HG03565 (cell line): ENCODE measurements around the gene RARG.
"Not testable (repeated sequence)": the region's sequence is repeated elsewhere in the genome, so short reads cannot be mapped to it uniquely, and the experiment has no call there.

ENCODE experiments used
- ATAC-seq: cut with Tn5 transposase; IDR thresholded peaks from one replicate; pipeline ENCODE4 v1.9.1; 2021; ENCODE audit warnings: mild to moderate bottlenecking, moderate library complexity; ENCODE audit not compliant: unreplicated experiment

RARG gene

GRCh38 chr12:53211476-53212381, 20.3 kb downstream of the RARG start:
- no peak for ATAC-seq

DNA sequence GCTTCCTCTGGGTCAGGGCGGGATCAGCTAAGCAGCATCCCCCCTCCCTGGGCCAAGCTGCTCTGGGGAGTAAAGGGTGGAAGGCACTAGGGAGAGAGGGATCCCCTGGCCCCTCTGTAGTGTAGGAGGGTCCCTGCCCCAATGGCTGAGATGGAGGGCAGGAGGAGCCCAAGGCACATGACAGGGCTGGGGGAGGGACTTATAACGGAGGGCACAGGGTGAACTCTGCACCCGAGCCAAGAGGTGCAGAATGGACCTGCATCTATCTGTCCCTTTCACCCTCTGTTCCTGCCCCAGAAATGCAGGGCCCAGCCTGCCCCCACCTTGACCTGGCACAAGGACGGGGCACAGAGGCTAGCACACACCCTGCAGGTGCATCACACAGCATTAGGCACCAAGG, 21.2 kb downstream of the RARG start:
- ATAC-seq: no peak

DNA sequence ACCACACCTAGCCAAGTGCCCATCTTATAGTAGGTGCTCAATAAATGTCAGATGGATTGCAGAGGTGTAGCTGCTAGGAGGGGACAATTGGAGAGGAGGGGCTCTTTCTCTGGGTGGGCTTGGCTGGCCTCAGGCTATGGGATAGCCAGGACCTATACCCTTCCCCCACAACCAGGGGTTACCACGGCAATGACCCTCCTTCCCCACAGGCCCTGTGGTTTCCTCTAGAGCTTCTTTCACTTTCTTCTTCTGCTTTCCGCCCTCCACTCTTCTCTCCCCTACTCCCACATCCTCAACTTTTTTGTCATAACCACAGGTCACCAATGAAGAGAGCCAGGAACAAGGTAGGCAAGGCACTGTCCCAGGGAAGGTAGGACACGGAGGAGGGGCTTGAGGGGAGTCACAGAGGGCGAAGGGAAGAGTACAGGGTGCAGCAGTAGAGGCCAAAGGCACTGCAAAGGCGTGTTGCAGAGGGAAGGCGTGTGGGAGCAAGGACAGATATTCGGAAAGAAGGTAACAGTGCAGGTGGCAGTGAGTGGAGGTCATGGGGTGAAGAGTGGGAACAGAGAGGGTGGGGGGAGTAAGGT, 23.0 kb downstream of the RARG start:
- no peak for ATAC-seq

GRCh38 chr12:53208435-53208834, 23.6 kb downstream of the RARG start:
- ATAC-seq: no peak

DNA sequence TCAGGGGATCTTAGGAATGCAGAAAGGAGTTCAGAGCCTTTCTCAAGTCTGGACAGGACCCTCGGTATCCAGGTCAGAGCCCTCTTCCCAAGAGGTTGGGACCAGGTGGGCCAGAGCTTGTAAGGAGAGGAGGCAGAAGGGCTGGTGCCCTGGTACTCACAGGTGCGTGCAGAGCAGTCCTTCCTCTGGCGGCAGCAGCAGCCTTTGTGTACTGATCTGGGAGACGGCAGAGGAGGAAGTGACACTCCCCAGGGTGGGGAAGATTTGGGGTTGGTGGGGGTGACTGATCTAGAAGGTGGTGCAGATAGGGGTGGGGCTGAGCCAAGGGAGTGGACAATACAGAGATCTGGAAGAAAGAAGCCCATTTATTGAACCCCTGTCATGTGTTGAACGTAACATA, 25.0 kb downstream of the RARG start, which contains the start of gene ITGB7:
Gene ITGB7, minus strand, starts transcription at position 210 of the 400 bp plus-strand sequence. CDS start 6,808 bp downstream, outside the sequence.
- peak; percentile 34 for ATAC-seq

DNA sequence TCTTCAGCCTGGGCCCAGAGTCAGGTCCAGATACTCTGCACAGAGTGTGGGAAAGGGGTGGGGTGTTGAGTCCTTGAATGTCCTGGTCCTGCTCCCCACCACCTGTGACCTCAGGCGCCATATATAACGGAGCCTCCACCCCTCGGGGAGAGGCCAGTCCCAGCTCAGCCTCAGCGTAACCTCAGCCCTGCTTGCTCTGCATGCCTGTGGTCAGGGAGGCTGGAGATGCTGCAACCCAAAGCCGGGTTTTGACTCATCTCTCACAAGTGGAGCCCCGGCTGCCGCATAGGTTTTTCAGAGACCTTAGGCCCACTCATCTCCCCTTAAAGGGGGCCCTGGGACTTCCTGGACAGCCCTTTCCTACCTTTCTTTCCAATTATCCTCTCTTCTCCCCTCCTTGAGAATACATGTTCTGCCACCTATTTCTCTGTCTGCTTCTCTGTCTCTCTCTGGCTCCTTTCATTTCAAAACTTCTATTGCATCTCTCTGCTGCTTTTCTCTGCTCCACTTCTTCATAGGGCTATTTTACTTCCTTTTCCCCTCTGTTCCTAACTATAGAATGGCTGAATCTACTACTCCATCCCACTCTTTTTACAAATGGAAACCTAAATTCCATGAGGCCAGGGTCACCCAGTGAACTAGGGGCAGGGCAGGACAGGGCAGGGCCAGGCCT, 26.1 kb downstream of the RARG start:
- ATAC-seq: peak; percentile 69

DNA sequence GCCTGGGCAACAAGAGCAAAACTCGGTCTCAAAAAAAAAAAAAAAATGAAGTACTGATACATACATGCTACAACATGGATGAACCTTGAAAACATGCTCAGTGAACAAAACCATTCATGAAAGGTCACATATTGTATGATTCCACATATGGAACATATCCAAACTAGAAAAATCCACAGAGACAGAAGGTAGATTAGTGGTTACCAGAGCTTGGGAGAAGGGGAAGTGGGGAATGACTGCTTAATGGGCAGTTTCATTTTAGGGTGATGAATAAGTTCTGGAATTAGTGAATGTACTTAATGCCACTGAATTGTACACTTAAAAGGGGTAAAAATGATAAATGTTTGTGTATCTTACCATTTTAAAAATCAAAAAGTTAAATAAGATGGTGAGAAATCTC, 27.7 kb downstream of the RARG start:
- no peak for ATAC-seq

DNA sequence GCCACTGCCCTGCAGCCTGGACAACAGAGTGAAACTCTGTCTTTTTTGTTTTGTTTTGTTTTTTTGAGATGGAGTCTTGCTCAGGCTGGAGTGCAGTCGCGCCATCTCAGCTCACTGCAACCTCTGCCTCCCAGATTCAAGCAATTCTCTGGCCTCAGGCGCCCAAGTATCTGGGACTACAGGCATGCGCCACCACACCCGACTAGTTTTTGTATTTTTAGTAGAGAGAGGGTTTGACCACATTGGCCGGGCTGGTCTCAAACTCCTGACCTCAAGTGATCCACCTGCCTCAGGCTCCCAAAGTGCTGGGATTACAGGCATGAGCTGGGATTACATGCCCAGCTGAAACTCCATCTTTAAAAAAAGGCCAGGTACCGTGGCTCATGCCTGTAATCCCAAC, 29.7 kb downstream of the RARG start:
- ATAC-seq: not testable (repeated sequence)

GRCh38 chr12:53201639-53202038, 30.4 kb downstream of the RARG start:
- no peak for ATAC-seq

GRCh38 chr12:53201177-53201541, 30.9 kb downstream of the RARG start:
- no peak for ATAC-seq

DNA sequence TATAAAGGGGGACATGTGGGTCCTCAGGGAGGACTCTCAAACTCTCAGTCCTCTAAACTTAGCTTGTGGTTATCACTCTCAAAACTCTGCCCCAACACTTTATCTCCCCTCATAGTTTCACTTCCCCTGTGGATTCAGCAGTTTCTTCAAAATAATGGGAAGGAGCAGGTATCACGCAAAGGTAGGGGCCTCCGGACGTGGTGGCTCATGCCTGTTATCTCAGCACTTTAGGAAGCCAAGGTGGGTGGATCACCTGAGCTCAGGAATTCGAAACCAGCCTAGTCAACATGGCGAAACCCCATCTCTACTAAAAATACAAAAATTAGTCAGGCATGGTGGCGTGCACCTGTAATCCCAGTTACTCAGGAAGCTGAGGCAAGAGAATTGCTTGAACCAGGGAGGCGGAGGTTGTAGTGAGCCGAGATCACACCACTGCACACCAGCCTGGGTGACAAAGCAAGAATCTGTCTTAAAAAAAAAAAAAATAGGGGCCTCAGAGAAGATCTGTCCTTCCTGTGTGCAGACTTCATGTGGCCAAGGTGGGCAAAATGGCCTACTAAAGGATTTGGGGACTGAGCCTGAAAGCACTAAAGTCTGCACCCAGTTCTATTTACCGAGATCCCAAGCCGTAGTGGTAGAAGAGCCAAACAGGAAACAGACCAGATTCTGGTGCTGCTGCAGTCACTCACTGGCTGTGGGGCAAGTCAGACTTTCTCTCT, 31.4 kb downstream of the RARG start:
- ATAC-seq: peak; percentile 42

DNA sequence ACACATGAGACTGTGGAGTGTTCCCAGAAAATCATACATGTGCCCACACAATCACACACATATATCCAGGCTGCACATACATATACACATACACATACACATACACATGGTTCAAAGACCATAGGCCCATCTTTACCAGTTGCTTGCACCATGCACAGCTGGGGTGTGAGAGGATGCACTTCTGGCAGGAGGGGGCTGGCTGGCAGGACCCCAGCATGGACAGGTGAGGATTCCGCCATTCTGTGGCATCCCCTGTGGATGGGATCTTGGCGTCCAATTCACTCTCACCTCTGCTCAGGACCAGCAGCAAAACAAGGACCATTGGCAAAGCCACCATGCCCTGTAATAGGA, 31.9 kb downstream of the RARG start:
- ATAC-seq: peak; percentile 18

DNA sequence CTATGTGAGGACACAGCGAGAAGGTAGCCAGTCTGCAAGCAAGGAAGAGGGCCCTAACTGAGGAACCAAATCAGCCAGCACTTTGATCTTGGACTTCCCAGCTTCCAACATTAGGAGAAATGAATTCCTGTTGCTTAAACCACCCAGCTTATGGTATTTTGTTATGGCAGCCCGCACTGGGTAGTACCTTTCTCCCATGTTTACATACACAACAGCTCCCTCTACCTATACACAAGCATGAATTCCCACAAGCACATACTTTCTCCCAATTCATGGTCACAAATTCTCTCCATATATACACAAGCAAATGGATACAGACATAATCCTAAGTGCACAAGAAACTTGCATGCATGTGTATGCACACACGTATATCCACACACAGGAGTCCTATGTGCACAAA, 32.3 kb downstream of the RARG start:
- no peak for ATAC-seq

- ATAC-seq: no peak
Observed at GRCh38 chr12:53198486-53199110, 33.4 kb downstream of the RARG start.

GRCh38 chr12:53197011-53197640, 34.9 kb downstream of the RARG start:
- no peak for ATAC-seq

GRCh38 chr12:53196486-53196885, 35.5 kb downstream of the RARG start:
- no peak for ATAC-seq

DNA sequence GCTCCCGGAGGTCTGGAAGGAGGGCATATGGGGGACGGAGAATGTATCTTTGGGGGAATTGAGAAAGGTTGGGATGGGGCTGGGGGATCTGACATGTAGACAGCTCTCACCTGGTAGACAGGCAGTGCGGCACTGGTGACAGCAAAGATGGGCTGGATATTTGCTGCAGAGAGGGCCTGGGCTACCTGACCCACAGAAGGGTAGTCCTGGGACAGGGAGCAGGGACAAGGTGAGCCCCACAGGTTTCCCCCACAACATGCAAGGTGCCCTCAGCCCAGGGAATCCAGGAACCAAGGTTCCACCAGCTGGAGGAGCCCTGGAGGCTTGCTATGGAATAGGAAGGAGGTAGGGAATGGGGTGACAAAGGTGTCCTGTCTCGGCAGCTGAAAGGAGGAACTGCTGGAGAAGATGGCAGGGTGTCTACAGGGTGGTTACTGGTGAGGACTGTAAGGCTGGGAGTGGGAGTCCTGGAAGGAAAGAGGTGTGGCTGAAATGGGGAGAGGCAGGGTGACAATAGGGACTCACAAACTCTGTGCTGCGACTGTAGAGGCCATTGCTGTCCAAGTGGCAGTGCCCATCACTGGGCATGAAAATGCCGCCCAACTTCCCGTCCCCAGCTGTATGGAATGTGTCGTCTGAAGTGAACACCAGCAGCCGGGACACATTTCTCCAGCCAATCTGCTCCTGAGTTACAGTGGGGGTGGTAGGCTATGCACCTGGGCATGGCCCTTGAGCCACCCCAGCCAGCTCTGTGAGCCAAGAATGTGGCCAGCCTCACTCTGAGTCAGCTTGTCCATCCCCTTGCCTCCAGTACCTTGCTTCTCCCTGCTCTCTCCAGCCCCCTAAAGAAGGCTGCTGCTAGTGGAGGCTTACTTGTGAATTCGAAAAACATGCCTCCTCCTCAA, 36.2 kb downstream of the RARG start:
- ATAC-seq: no peak

- no peak for ATAC-seq
Observed at GRCh38 chr12:53194973-53195372, 37.0 kb downstream of the RARG start.

- no peak for ATAC-seq
Observed at GRCh38 chr12:53193985-53194716, 37.9 kb downstream of the RARG start.
